Peyer's patch (tissue), 4 donors: ENCODE results near the gene UBE2S. TPM values are rescaled to one million over a fixed set of nuclear protein-coding genes. Genes with fewer than 3 reads are reported as not detected.

Experiments used
- DNase-seq, 3 donors: peaks; one replicate each; pipeline ENCODE4 v3.0.0-alpha.2; 2017 to 2019
- H3K27ac ChIP-seq, 4 donors: fragments of 200-600 bp; sonication (generic); one replicate each; pipeline ENCODE4 v1.5.1; 2016 to 2019
- H3K27me3 ChIP-seq, 2 donors: fragments of 200-600 bp; sonication (generic); one replicate each; pipeline ENCODE4 v1.5.1; 2019
- H3K36me3 ChIP-seq, 3 donors: fragments of 200-600 bp; sonication (generic); one replicate each; pipeline ENCODE4 v1.5.1; 2016 to 2019
- H3K4me1 ChIP-seq, 4 donors: fragments of 200-600 bp; sonication (generic); one replicate each; pipeline ENCODE4 v1.5.1; 2016 to 2019
- H3K4me3 ChIP-seq, 4 donors: fragments of 200-600 bp; sonication (generic); 1 replicate in 3 of 4; 2 replicates in 1 of 4; pipeline ENCODE4 v1.5.1; 2016 to 2019; ENCODE audit warnings: mild to moderate bottlenecking in 1 of 4
- H3K9me3 ChIP-seq, 4 donors: fragments of 200-600 bp; sonication (generic); one replicate each; pipeline ENCODE4 v1.5.1; 2016 to 2019; ENCODE audit warnings: mild to moderate bottlenecking in 1 of 4
- CTCF ChIP-seq, 6 experiments: fragments of 450-650 bp in 4 of 6; fragments of 200-600 bp in 2 of 6; sonication (generic) in 1 of 6; IDR thresholded peaks; one replicate each; pipeline ENCODE4 v1.5.1; 2017 to 2019; ENCODE audit warnings: antibody characterized with exemption in 6 of 6, mild to moderate bottlenecking in 3 of 6, moderate library complexity in 1 of 6
- POLR2A ChIP-seq, 2 donors: fragments of 450-650 bp; IDR thresholded peaks; one replicate each; pipeline ENCODE4 v1.5.1; 2017; ENCODE audit warnings: antibody characterized with exemption in 2 of 2, mild to moderate bottlenecking in 2 of 2, moderate library complexity in 2 of 2
- total RNA-seq, 4 donors: library from RNA; depleted of rRNA; stranded (reverse); fragments of >200 nt; gene quantifications; one replicate each; pipeline ENCODE4 v1.1.0, GENCODE V29; 2016

The UBE2S gene
- total RNA-seq, 4 donors from 2014 or later = 5.2 to 9.1 (median 7.6) TPM

- H3K9me3 ChIP-seq = no peaks in the 10 kb centered on the region
- DNase-seq = no peak
- peaks cover 5 to 34% (median 17%) of the 10 kb centered on the region in 4 donors for H3K4me1 ChIP-seq
- H3K27me3 ChIP-seq = peaks cover 0 to 3% of the 10 kb centered on the region in 2 donors
- peak overlapping the region in 2 of 4 donors; percentile 78 to 84 for H3K4me3 ChIP-seq
- no peak for TF ChIP-seq CTCF (IDR thresholded peaks at IDR 0.05)
- TF ChIP-seq POLR2A (IDR thresholded peaks at IDR 0.05) = no peak
- peaks cover 0 to 9% (median 0%) of the 10 kb centered on the region in 3 donors for H3K36me3 ChIP-seq
- H3K27ac ChIP-seq = no peak overlapping the region
Observed at GRCh38 chr19:55382522-55383054, 25.0 kb downstream of the UBE2S start.

GRCh38 chr19:55382013-55382412, 25.6 kb downstream of the UBE2S start:
- DNase-seq = no peak
- peaks cover 0 to 3% (median 0%) of the 10 kb centered on the region in 3 donors for H3K36me3 ChIP-seq
- peaks cover 0 to 5% of the 10 kb centered on the region in 2 donors for H3K27me3 ChIP-seq
- H3K9me3 ChIP-seq = no peaks in the 10 kb centered on the region
- TF ChIP-seq POLR2A (IDR thresholded peaks at IDR 0.05) (no peak), CTCF (IDR thresholded peaks at IDR 0.05) (no peak)
- H3K27ac ChIP-seq = no peak overlapping the region
- H3K4me3 ChIP-seq = no peak overlapping the region
- H3K4me1 ChIP-seq = peaks cover 3 to 31% (median 11%) of the 10 kb centered on the region in 4 donors

GRCh38 chr19:55379174-55379573, 28.4 kb downstream of the UBE2S start:
- Histone ChIP-seq H3K27me3 (peaks cover 0 to 9% of the 10 kb centered on the region in 2 donors), H3K27ac (no peak overlapping the region), H3K4me1 (peaks cover 0 to 21% (median under 1%) of the 10 kb centered on the region in 4 donors), H3K4me3 (no peak overlapping the region), H3K9me3 (no peaks in the 10 kb centered on the region), H3K36me3 (no peaks in the 10 kb centered on the region)
- TF ChIP-seq POLR2A (IDR thresholded peaks at IDR 0.05) = no peak
- TF ChIP-seq CTCF (IDR thresholded peaks at IDR 0.05) = no peak
- DNase-seq = no peak

- no peaks in the 10 kb centered on the region for H3K36me3 ChIP-seq
- peaks cover 0 to 20% of the 10 kb centered on the region in 2 donors for H3K27me3 ChIP-seq
- no peak overlapping the region for H3K27ac ChIP-seq
- DNase-seq = no peak
- peaks cover 0 to 14% (median 2%) of the 10 kb centered on the region in 4 donors for H3K4me1 ChIP-seq
- H3K4me3 ChIP-seq = no peak overlapping the region
- no peak for TF ChIP-seq CTCF (IDR thresholded peaks at IDR 0.05)
- H3K9me3 ChIP-seq = no peaks in the 10 kb centered on the region
Observed at GRCh38 chr19:55377356-55378131, 30.0 kb downstream of the UBE2S start.

GRCh38 chr19:55376241-55376933, 31.2 kb downstream of the UBE2S start, which contains the start of gene TMEM190:
TMEM190 (plus strand) TSS chr19:55376826; CDS start chr19:55376854, 28 bp downstream.
- Histone ChIP-seq H3K4me1 (peaks cover 0 to 12% (median 2%) of the 10 kb centered on the region in 4 donors), H3K27me3 (peaks cover 0 to 27% of the 10 kb centered on the region in 2 donors), H3K9me3 (no peaks in the 10 kb centered on the region), H3K27ac (no peak within 1 kb of the TSS), H3K36me3 (no peaks in the 10 kb centered on the region), H3K4me3 (no peak within 1 kb of the TSS)
- DNase-seq = no peak
- TF ChIP-seq POLR2A (IDR thresholded peaks at IDR 0.05) (no peak), CTCF (IDR thresholded peaks at IDR 0.05) (no peak)
